Measurements from ENCODE around the gene RFX4.

RFX4 gene

GRCh38 chr12:106750524-106750923 lies 167.7 kb downstream of the RFX4 start:
- CTCF ChIA-PET: no interaction called here
- H3K9me3 Mint-ChIP-seq: peaks cover 6% of the 10 kb centered on the region
- no peak for DNase-seq
- H3K27me3 Mint-ChIP-seq: peaks cover 1% of the 10 kb centered on the region
- no peak overlapping the region for H3K4me3 Mint-ChIP-seq
- peaks cover 46% of the 10 kb centered on the region for H3K4me1 Mint-ChIP-seq
- H3K27ac Mint-ChIP-seq: no peak overlapping the region
- H3K36me3 Mint-ChIP-seq: peaks cover 5% of the 10 kb centered on the region

GRCh38 chr12:106753526-106753925 lies 170.7 kb downstream of the RFX4 start:
- Mint-ChIP-seq H3K4me1 (peaks cover 27% of the 10 kb centered on the region), H3K27me3 (no peaks in the 10 kb centered on the region), H3K27ac (peak overlapping the region; percentile 85), H3K4me3 (no peak overlapping the region), H3K36me3 (peaks cover 5% of the 10 kb centered on the region), H3K9me3 (peaks cover 6% of the 10 kb centered on the region)
- DNase-seq: peak; percentile 76
- CTCF ChIA-PET: interaction anchor here (0.8 to 1.8 kb wide), 3 partner anchors 9 to 20 kb away, joined by 3 to 6 read pairs (median 4); no protein-coding TSS in a partner anchor

- peaks cover 5% of the 10 kb centered on the region for H3K36me3 Mint-ChIP-seq
- H3K9me3 Mint-ChIP-seq: peaks cover 6% of the 10 kb centered on the region
- no peak for DNase-seq
- no peak overlapping the region for H3K27ac Mint-ChIP-seq
- H3K4me3 Mint-ChIP-seq: no peak overlapping the region
- H3K27me3 Mint-ChIP-seq: no peaks in the 10 kb centered on the region
- CTCF ChIA-PET: interaction anchor here (0.8 to 1.8 kb wide), 3 partner anchors 8 to 19 kb away, joined by 3 to 6 read pairs (median 4); no protein-coding TSS in a partner anchor
- peaks cover 30% of the 10 kb centered on the region for H3K4me1 Mint-ChIP-seq
These were observed 171.5 kb downstream of the RFX4 start for GRCh38 chr12:106754331-106754730.

GRCh38 chr12:106757623-106758348 lies 175.0 kb downstream of the RFX4 start:
- CTCF ChIA-PET: interaction anchor here (0.6 kb wide), 1 partner anchor 526 kb away, joined by 3 read pairs; no protein-coding TSS in a partner anchor
- Mint-ChIP-seq H3K27me3 (no peaks in the 10 kb centered on the region), H3K9me3 (peaks cover 1% of the 10 kb centered on the region), H3K36me3 (no peaks in the 10 kb centered on the region), H3K4me3 (no peak overlapping the region), H3K4me1 (peaks cover 43% of the 10 kb centered on the region), H3K27ac (no peak overlapping the region)
- no peak for DNase-seq

- Mint-ChIP-seq H3K4me3 (no peak overlapping the region), H3K27me3 (no peaks in the 10 kb centered on the region), H3K9me3 (no peaks in the 10 kb centered on the region), H3K27ac (no peak overlapping the region), H3K4me1 (peaks cover 36% of the 10 kb centered on the region), H3K36me3 (no peaks in the 10 kb centered on the region)
- no peak for DNase-seq
- CTCF ChIA-PET: interaction anchor here (0.6 kb wide), 1 partner anchor 527 kb away, joined by 3 read pairs; no protein-coding TSS in a partner anchor
These were observed 175.7 kb downstream of the RFX4 start for GRCh38 chr12:106758349-106759110.

- Mint-ChIP-seq H3K9me3 (no peaks in the 10 kb centered on the region), H3K4me3 (peak overlapping the region; percentile 63), H3K27me3 (no peaks in the 10 kb centered on the region), H3K36me3 (no peaks in the 10 kb centered on the region), H3K4me1 (peaks cover 24% of the 10 kb centered on the region), H3K27ac (peak overlapping the region; percentile 86)
- no peak for DNase-seq
- CTCF ChIA-PET: interaction anchor here (0.8 kb wide), 1 partner anchor 12 kb away, joined by 3 read pairs; no protein-coding TSS in a partner anchor
These were observed 176.9 kb downstream of the RFX4 start for GRCh38 chr12:106759526-106760183.

GRCh38 chr12:106760184-106760531 lies 177.4 kb downstream of the RFX4 start:
- Mint-ChIP-seq H3K27me3 (no peaks in the 10 kb centered on the region), H3K4me1 (peaks cover 24% of the 10 kb centered on the region), H3K36me3 (no peaks in the 10 kb centered on the region), H3K27ac (peak overlapping the region; percentile 86), H3K9me3 (no peaks in the 10 kb centered on the region), H3K4me3 (peak overlapping the region; percentile 63)
- DNase-seq: peak; percentile 64
- CTCF ChIA-PET: interaction anchor here (0.8 kb wide), 1 partner anchor 12 kb away, joined by 3 read pairs; no protein-coding TSS in a partner anchor

GRCh38 chr12:106764220-106764619 lies 181.4 kb downstream of the RFX4 start:
- DNase-seq: no peak
- H3K4me1 Mint-ChIP-seq: peaks cover 19% of the 10 kb centered on the region
- no peaks in the 10 kb centered on the region for H3K9me3 Mint-ChIP-seq
- H3K36me3 Mint-ChIP-seq: no peaks in the 10 kb centered on the region
- no peak overlapping the region for H3K27ac Mint-ChIP-seq
- H3K4me3 Mint-ChIP-seq: no peak overlapping the region
- peaks cover 22% of the 10 kb centered on the region for H3K27me3 Mint-ChIP-seq
- CTCF ChIA-PET: no interaction called here

- Mint-ChIP-seq H3K27me3 (peaks cover 24% of the 10 kb centered on the region), H3K36me3 (no peaks in the 10 kb centered on the region), H3K9me3 (no peaks in the 10 kb centered on the region), H3K4me3 (no peak overlapping the region), H3K4me1 (peaks cover 14% of the 10 kb centered on the region), H3K27ac (no peak overlapping the region)
- DNase-seq: no peak
- CTCF ChIA-PET: no interaction called here
These were observed 181.9 kb downstream of the RFX4 start for GRCh38 chr12:106764738-106765137.

GRCh38 chr12:106766393-106766826 lies 183.6 kb downstream of the RFX4 start:
- Mint-ChIP-seq H3K4me1 (no peaks in the 10 kb centered on the region), H3K27me3 (peaks cover 25% of the 10 kb centered on the region), H3K9me3 (no peaks in the 10 kb centered on the region), H3K36me3 (no peaks in the 10 kb centered on the region), H3K4me3 (no peak overlapping the region), H3K27ac (no peak overlapping the region)
- CTCF ChIA-PET: interaction anchor here (0.9 kb wide), 1 partner anchor 13 kb away, joined by 4 read pairs; no protein-coding TSS in a partner anchor
- no peak for DNase-seq

GRCh38 chr12:106767206-106767605 lies 184.4 kb downstream of the RFX4 start:
- Mint-ChIP-seq H3K27me3 (peaks cover 25% of the 10 kb centered on the region), H3K27ac (no peak overlapping the region), H3K4me3 (no peak overlapping the region), H3K36me3 (no peaks in the 10 kb centered on the region), H3K4me1 (no peaks in the 10 kb centered on the region), H3K9me3 (no peaks in the 10 kb centered on the region)
- no peak for DNase-seq
- CTCF ChIA-PET: interaction anchor here (0.9 kb wide), 1 partner anchor 13 kb away, joined by 4 read pairs; no protein-coding TSS in a partner anchor

- no peak for DNase-seq
- Mint-ChIP-seq H3K36me3 (no peaks in the 10 kb centered on the region), H3K9me3 (no peaks in the 10 kb centered on the region), H3K27me3 (peaks cover 25% of the 10 kb centered on the region), H3K4me3 (no peak overlapping the region), H3K27ac (no peak overlapping the region), H3K4me1 (peaks cover 3% of the 10 kb centered on the region)
- CTCF ChIA-PET: no interaction called here
These were observed 185.4 kb downstream of the RFX4 start for GRCh38 chr12:106767954-106768822.

GRCh38 chr12:106769078-106769477 lies 186.3 kb downstream of the RFX4 start:
- H3K4me1 Mint-ChIP-seq: peaks cover 12% of the 10 kb centered on the region
- CTCF ChIA-PET: no interaction called here
- no peak overlapping the region for H3K4me3 Mint-ChIP-seq
- H3K36me3 Mint-ChIP-seq: no peaks in the 10 kb centered on the region
- H3K27me3 Mint-ChIP-seq: peaks cover 25% of the 10 kb centered on the region
- no peak overlapping the region for H3K27ac Mint-ChIP-seq
- H3K9me3 Mint-ChIP-seq: no peaks in the 10 kb centered on the region
- DNase-seq: no peak
